NOMO-1 treated with dmso at 0.1 percent for 144 hours (cell line): Measurements from ENCODE around the gene EPHB2.

Experiments
- DNase-seq: peaks from one replicate; lab custom pipeline; 2025; ENCODE audit not compliant: unreplicated experiment; lab: John Stamatoyannopoulos, UW

EPHB2 gene

DNA sequence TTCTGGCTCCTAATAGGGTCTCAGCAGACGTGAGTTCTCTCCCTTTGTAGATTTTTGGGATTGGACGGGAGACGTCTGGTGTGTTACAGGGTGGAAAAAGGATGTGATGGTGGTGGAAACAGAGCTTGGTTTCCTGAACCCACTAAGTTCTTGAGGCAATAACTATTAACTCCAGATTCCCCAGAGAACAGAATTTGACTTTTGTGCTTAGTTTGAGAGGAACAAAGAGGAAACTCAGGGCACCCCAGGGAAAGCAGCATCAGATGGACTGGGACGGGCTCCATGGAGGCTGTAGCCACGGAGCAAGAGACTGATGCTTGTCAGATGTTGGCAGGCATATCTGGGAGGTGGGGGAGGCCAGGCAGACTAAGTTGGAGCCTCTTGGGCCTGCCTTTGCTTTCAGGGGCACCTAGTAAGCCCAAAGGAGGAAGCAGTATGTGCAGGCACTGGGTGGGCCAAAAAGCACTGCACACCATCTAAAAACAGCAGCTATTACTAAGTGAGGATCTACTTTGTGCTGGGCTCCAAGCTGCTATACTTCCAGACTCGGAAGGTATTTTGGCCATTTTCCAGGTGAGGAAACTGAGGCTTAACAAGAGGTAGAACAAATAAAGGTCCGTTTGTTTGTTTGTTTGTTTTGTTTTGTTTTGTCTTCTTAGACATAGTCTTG lies 66.9 kb downstream of the EPHB2 start:
- DNase-seq: no peak

DNA sequence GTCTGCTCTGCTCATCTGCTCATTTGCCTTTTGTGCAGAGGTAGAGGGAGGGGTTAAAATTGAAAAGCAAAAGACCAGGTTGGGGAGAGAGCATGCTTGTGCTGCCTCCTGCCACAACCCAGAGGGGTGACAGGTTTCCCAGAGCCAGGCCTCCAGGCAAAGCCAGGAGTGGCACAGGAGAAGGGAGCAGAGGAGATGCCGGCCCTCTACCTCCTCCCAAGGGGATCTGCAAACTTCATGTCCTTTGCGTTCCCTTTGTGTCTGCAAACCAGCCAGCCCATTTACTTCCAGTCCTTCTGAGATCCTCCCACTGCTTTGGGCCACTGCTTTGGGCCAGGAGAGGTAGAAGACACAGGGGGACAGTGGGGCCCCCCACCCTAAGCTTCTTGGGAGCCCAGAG lies 67.8 kb downstream of the EPHB2 start:
- DNase-seq: no peak

- DNase-seq: no peak
Measured at GRCh38 chr1:22778862-22779520, 68.4 kb downstream of the EPHB2 start.

DNA sequence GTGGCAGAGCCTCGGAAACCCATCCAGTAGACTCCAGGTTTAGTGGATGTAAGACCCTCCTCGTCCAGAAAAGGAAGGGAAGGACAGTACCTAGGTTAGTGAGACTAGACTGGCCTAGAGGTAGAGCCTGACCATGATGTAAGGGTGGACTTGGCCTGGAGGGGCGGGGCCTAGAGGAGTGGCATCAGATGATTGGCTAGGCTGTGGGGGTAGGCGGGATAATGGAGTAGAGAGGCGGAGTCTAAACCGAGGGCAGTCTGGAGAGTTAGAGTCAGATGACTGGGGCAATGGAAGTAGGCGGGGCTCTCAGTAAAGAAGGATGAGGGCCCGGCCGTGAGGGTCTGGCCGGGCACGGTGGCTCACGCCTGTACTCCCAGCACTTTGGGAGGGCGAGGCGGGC lies 70.1 kb downstream of the EPHB2 start:
- DNase-seq: no peak

DNA sequence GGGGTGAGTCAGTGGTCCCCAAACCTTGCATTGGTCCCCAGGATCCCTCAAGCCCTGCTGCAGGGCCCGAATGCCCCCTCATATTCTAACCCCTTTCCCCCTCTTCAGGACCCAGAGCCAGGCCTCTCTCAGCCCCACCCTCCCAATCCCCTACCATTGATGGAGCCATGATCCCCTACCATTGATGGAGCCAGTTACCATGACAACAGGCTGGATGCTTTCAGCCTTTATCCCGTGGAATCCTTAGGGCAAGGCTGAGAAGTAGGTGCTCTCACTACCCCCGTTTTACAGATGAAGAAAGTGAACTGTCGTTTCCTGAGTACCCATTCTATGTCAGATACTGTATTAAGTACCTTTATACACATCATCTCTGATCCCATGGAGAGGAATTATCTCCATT lies 70.8 kb downstream of the EPHB2 start:
- no peak for DNase-seq

GRCh38 chr1:22782406-22782805 lies 71.8 kb downstream of the EPHB2 start:
- DNase-seq: no peak

DNA sequence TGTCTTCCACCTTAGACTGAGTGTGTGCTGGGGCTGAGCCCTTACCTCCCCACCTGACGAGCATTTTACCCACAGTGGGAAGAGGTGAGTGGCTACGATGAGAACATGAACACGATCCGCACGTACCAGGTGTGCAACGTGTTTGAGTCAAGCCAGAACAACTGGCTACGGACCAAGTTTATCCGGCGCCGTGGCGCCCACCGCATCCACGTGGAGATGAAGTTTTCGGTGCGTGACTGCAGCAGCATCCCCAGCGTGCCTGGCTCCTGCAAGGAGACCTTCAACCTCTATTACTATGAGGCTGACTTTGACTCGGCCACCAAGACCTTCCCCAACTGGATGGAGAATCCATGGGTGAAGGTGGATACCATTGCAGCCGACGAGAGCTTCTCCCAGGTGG lies 73.7 kb downstream of the EPHB2 start:
- DNase-seq: no peak

- no peak for DNase-seq
Measured at GRCh38 chr1:22784737-22785136, 74.1 kb downstream of the EPHB2 start.

DNA sequence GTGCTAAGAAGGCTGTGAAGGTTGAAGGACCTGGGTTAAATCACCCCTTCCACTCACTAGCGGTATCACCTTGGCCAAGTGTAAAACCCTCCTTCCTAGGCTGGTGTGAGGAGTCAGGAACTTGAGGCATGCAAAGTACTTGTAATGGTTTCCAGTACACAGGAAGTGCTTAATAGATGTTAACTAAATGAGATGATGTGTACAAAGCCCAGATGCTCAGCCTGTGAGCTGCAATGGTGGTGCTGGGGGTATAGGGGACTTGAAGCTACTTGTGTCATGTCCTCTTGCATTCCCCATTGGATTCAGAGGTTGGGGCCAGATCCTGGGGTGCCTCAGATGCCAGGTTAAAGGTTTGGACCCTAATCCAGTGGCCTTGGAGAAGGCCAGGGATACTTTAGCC lies 75.5 kb downstream of the EPHB2 start:
- DNase-seq: no peak

DNA sequence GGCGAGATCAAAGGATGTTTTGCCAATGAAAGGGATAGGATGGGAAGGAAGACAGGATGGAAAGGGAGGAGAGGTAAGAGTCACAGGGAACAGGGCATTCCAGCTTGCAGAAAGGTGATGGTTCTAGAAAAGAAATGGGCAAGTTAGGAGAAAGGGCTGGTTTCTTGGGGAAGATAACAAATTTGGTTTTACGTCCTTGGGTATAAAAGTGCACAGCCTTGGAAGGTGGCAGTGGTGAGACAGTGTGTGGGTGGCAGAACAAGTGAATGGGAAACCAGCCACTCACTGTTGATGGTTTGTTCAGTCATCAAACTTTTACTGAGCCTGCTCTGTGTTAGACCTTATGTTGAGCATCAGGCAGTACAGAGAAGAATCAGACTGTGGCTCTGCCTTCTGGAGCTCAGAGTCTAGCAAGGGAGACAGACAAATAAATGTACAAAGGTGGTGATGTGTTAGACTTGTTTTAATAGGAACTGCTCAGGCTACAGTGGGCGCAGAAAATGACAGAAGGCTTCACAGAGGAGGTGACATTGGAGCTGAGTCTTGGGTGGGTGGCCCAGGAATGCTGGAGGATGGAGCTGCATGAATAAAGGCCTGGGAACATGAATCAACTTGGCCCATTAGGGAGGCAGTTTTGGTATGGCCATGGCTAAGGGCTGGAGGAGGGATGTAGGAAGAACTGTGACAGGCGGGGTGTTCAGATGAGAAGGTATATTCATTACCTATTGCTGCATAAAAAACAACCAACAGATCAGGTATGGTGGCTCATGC lies 76.3 kb downstream of the EPHB2 start:
- no peak for DNase-seq

- DNase-seq: no peak
Measured at GRCh38 chr1:22787636-22788035, 77.0 kb downstream of the EPHB2 start.

DNA sequence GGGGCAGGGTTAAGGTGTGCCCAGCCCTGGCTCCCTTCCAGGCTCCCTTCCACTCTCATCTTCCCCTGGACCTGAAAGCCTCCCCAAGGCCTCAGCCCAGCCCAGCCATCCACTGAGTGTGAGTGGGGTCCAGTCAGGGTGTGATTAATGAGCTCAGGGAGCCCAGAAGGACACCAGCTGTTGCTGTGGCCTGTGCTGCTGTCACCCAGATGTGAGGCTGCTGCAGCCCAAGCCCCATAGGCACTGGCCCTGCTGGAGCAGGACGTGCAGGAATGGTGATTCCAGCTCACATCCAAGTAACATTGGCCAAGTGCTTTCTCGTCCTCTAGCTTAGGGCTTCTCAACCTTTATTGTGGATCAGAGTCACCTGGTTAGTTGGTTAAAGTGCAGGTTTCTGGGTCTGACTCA lies 77.6 kb downstream of the EPHB2 start:
- no peak for DNase-seq

DNA sequence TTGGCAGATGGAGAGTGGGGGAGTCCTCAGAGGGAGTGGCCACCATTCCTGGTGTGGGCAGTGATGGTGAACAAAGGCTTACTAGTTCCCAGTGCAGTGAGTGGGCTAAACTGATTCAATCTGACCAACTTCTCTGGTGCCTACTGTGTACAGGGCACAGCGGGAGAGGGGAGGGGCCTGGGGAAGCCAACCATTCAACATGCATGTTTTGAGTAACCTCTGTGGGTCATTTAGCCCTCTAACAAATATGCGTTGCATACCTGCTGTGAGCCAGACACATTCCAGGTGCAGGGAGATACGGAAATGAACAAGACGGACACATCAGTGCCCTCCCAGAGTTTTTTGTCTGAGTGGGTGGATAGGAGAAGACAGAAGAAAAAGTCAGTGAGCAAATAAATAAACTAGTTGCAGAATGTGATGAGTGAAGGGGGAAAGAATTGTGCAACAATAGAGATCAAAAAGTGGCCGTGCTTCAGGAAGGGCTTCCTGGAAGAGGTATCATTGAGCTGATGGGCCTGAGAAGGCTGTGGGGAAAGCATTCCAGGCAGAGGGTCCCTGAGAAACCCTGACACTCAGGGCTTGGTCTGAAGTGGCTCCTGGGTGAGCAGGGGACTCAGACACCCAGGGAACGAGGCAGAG lies 78.8 kb downstream of the EPHB2 start:
- no peak for DNase-seq

GRCh38 chr1:22790232-22791008 lies 79.8 kb downstream of the EPHB2 start:
- no peak for DNase-seq

- no peak for DNase-seq
Measured at GRCh38 chr1:22791831-22792347, 81.2 kb downstream of the EPHB2 start.

- DNase-seq: no peak
Measured at GRCh38 chr1:22792396-22793160, 81.9 kb downstream of the EPHB2 start.

DNA sequence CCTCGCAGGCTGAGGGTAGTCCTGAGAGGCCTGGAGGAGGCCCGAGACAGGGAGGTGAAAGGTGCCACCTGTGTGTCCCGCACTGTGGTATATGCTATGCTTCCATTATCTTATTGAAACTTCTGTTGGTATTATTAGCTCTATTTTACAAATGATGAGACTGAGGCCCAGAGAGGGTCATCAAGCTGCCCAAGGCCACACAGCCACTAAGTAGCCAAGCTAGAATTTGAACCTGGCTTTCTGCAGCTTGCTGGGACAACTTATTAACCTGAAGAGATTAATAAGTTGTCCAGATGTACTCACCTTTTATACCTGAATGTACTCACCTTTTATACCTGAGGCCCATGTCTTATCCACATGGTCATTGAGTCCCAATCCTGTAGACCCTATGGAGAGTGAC lies 83.0 kb downstream of the EPHB2 start:
- DNase-seq: no peak

- DNase-seq: no peak
Measured at GRCh38 chr1:22794647-22795365, 84.2 kb downstream of the EPHB2 start.

GRCh38 chr1:22795366-22795714 lies 84.7 kb downstream of the EPHB2 start:
- DNase-seq: no peak
